ENCODE measurements around the gene SERPINA9. TPM values are rescaled to one million over a fixed set of nuclear protein-coding genes. Genes with fewer than 3 reads are reported as not detected.
"Not testable (repeated sequence)": the region's sequence is repeated elsewhere in the genome, so short reads cannot be mapped to it uniquely, and the experiment has no call there.

The SERPINA9 gene
- not detected for total RNA-seq
- long read RNA-seq = 0 reads

GRCh38 chr14:94476023-94476422 is at the start of gene SERPINA9:
Gene SERPINA9, minus strand, starts transcription at chr14:94476197. Its CDS starts 6,357 bp downstream, at chr14:94469840.
- no peak for ATAC-seq
- DNase-seq = no peak
- intact Hi-C loops (cut with micrococcal nuclease) = no loop called here

GRCh38 chr14:94524093-94524492 is 48.1 kb upstream of the SERPINA9 start:
- DNase-seq = no peak
- intact Hi-C loops (cut with micrococcal nuclease) = no loop called here
- ATAC-seq = no peak

GRCh38 chr14:94523265-94523664 is 47.3 kb upstream of the SERPINA9 start:
- no peak for ATAC-seq
- intact Hi-C loops (cut with micrococcal nuclease) = no loop called here
- DNase-seq = no peak

- ATAC-seq = no peak
- intact Hi-C loops (cut with micrococcal nuclease) = no loop called here
- DNase-seq = no peak
Measured at GRCh38 chr14:94522115-94522724, 46.2 kb upstream of the SERPINA9 start.

GRCh38 chr14:94521375-94522114 is 45.5 kb upstream of the SERPINA9 start:
- DNase-seq (no peak), ATAC-seq (no peak)
- intact Hi-C loops (cut with micrococcal nuclease) = no loop called here

GRCh38 chr14:94517641-94518257 is 41.8 kb upstream of the SERPINA9 start:
- DNase-seq (no peak), ATAC-seq (no peak)
- intact Hi-C loops (cut with micrococcal nuclease) = no loop called here

- intact Hi-C loops (cut with micrococcal nuclease) = no loop called here
- DNase-seq (no peak), ATAC-seq (no peak)
Measured at GRCh38 chr14:94517248-94517640, 41.2 kb upstream of the SERPINA9 start.

- DNase-seq (no peak), ATAC-seq (no peak)
- intact Hi-C loops (cut with micrococcal nuclease) = no loop called here
Measured at GRCh38 chr14:94515856-94516255, 39.9 kb upstream of the SERPINA9 start.

GRCh38 chr14:94515426-94515825 is 39.4 kb upstream of the SERPINA9 start:
- no peak for DNase-seq
- intact Hi-C loops (cut with micrococcal nuclease) = no loop called here
- no peak for ATAC-seq

- DNase-seq (no peak), ATAC-seq (no peak)
- intact Hi-C loops (cut with micrococcal nuclease) = no loop called here
Measured at GRCh38 chr14:94514351-94514750, 38.4 kb upstream of the SERPINA9 start.

GRCh38 chr14:94510481-94510880 is 34.5 kb upstream of the SERPINA9 start:
- intact Hi-C loops (cut with micrococcal nuclease); DNase-seq; ATAC-seq: not testable (repeated sequence)

- ATAC-seq = no peak
- intact Hi-C loops (cut with micrococcal nuclease) = no loop called here
Measured at GRCh38 chr14:94509356-94509755, 33.4 kb upstream of the SERPINA9 start, which contains the start of gene SERPINA12. Gene SERPINA12, minus strand, starts transcription at chr14:94509469. Its CDS starts 11,072 bp downstream, at chr14:94498397.

GRCh38 chr14:94505641-94506040 is 29.6 kb upstream of the SERPINA9 start:
- intact Hi-C loops (cut with micrococcal nuclease) = no loop called here
- ATAC-seq = no peak
- no peak for DNase-seq

More at GRCh38 chr14:94509356-94509755, 33.4 kb upstream of the SERPINA9 start, which contains the start of gene SERPINA12:
- DNase-seq = no peak

- no peak for DNase-seq
- intact Hi-C loops (cut with micrococcal nuclease) = no loop called here
- ATAC-seq = no peak
Measured at GRCh38 chr14:94505206-94505605, 29.2 kb upstream of the SERPINA9 start.

GRCh38 chr14:94501588-94502516 is 25.9 kb upstream of the SERPINA9 start:
- DNase-seq (no peak), ATAC-seq (no peak)
- intact Hi-C loops (cut with micrococcal nuclease) = no loop called here

- ATAC-seq (no peak), DNase-seq (no peak)
- intact Hi-C loops (cut with micrococcal nuclease) = no loop called here
Measured at GRCh38 chr14:94500264-94500663, 24.3 kb upstream of the SERPINA9 start.

GRCh38 chr14:94499673-94500072 is 23.7 kb upstream of the SERPINA9 start:
- ATAC-seq = no peak

GRCh38 chr14:94498215-94498614 is 22.2 kb upstream of the SERPINA9 start:
- ATAC-seq = no peak
- intact Hi-C loops (cut with micrococcal nuclease) = no loop called here
- no peak for DNase-seq

More at GRCh38 chr14:94499673-94500072, 23.7 kb upstream of the SERPINA9 start:
- intact Hi-C loops (cut with micrococcal nuclease) = no loop called here
- no peak for DNase-seq

- intact Hi-C loops (cut with micrococcal nuclease) = no loop called here
- DNase-seq = no peak
- no peak for ATAC-seq
Measured at GRCh38 chr14:94494085-94494484, 18.1 kb upstream of the SERPINA9 start.
